GM19455 (cell line): ENCODE results near the gene TBKBP1.
"Not testable (repeated sequence)": the region's sequence is repeated elsewhere in the genome, so short reads cannot be mapped to it uniquely, and the experiment has no call there.

Experiments used
- ATAC-seq: cut with Tn5 transposase; IDR thresholded peaks from one replicate; pipeline ENCODE4 v1.9.1; 2021; ENCODE audit not compliant: unreplicated experiment

The TBKBP1 gene

GRCh38 chr17:47731396-47731795, 37.4 kb downstream of the TBKBP1 start:
- ATAC-seq, result no peak

- ATAC-seq, result no peak
Measured at GRCh38 chr17:47732399-47733046, 38.6 kb downstream of the TBKBP1 start.

- ATAC-seq, result no peak
Measured at GRCh38 chr17:47733047-47733673, 39.2 kb downstream of the TBKBP1 start, which contains the start of gene TBX21. Gene TBX21 (plus strand): TSS chr17:47733236. CDS start chr17:47733455, 219 bp downstream.

GRCh38 chr17:47733674-47734410, 39.9 kb downstream of the TBKBP1 start:
- ATAC-seq, result no peak

GRCh38 chr17:47735139-47735464, 41.1 kb downstream of the TBKBP1 start:
- ATAC-seq, result no peak

GRCh38 chr17:47735536-47736011, 41.6 kb downstream of the TBKBP1 start:
- ATAC-seq, result no peak

- ATAC-seq, result no peak
Measured at GRCh38 chr17:47736501-47737495, 42.8 kb downstream of the TBKBP1 start.

GRCh38 chr17:47738178-47738577, 44.2 kb downstream of the TBKBP1 start:
- no peak for ATAC-seq

- no peak for ATAC-seq
Measured at GRCh38 chr17:47739150-47739549, 45.2 kb downstream of the TBKBP1 start.

- ATAC-seq, result not testable (repeated sequence)
Measured at GRCh38 chr17:47739945-47740344, 46.0 kb downstream of the TBKBP1 start.

GRCh38 chr17:47741109-47741792, 47.3 kb downstream of the TBKBP1 start:
- no peak for ATAC-seq

GRCh38 chr17:47741793-47742145, 47.8 kb downstream of the TBKBP1 start:
- ATAC-seq, result no peak

- ATAC-seq, result no peak
Measured at GRCh38 chr17:47742319-47743181, 48.6 kb downstream of the TBKBP1 start.

DNA sequence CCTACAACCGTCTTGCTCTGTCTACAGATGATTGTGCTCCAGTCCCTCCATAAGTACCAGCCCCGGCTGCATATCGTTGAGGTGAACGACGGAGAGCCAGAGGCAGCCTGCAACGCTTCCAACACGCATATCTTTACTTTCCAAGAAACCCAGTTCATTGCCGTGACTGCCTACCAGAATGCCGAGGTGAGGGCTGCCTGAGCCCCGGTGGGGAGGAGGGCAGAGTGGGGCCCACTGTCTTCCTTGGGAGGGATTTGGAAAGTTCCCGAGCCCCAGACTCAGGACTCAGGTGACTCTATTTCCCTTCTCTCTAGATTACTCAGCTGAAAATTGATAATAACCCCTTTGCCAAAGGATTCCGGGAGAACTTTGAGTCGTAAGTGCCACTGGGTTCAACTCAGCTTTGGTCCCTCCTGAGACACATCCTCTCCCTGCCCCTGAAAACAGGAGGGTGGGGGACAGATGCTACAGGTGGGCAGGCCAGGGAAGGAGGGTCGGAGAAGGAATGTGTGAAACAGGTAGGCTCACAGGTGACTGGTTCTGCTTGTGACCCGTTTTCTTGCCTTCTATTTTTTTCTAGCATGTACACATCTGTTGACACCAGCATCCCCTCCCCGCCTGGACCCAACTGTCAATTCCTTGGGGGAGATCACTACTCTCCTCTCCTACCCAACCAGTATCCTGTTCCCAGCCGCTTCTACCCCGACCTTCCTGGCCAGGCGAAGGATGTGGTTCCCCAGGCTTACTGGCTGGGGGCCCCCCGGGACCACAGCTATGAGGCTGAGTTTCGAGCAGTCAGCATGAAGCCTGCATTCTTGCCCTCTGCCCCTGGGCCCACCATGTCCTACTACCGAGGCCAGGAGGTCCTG, 50.4 kb downstream of the TBKBP1 start:
- ATAC-seq, result no peak

DNA sequence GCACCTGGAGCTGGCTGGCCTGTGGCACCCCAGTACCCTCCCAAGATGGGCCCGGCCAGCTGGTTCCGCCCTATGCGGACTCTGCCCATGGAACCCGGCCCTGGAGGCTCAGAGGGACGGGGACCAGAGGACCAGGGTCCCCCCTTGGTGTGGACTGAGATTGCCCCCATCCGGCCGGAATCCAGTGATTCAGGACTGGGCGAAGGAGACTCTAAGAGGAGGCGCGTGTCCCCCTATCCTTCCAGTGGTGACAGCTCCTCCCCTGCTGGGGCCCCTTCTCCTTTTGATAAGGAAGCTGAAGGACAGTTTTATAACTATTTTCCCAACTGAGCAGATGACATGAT, 51.0 kb downstream of the TBKBP1 start:
- no peak for ATAC-seq

DNA sequence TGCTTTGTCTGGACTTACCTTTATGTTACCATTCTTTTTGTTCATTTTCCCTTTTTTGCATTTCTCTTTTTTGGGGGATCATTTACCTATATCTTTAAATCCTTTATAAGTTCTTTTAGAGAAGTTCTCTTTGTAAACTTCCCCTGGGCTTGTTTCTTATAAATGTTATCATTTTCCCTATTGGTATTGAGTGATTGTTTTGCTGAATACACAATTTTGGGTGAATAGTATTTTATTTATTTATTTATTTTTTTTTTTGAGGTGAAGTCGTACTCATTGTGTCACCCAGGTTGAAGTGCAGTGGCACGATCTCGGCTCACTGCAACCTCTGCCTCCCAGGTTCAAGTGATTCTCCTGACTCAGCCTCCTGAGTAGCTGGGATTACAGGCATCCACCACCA, 57.5 kb downstream of the TBKBP1 start:
- no peak for ATAC-seq

DNA sequence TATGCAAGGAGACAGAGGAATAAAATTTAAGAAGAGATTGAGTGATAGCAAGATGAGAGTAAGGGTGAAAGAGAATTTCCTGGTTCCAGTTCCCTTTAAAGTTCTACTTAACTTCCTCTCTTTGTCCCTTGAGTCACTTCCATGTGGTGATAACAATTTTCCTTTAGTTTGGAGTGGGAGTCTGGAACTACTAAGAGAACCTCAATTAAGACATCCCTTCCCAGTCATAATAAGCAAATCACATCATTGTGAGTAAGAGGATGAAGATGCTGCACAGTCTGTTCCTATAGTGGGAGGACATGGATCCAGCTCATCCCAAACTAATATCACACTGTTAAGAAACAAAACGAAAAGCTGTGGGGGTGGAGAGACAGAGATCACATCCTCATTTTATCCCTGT, 63.4 kb downstream of the TBKBP1 start:
- no peak for ATAC-seq

- ATAC-seq, result no peak
Measured at GRCh38 chr17:47760409-47761140, 66.6 kb downstream of the TBKBP1 start.
